ENCODE results near the gene WNT11. TPM values are rescaled to one million over a fixed set of nuclear protein-coding genes. Genes with fewer than 3 reads are reported as not detected.

The WNT11 gene
- total RNA-seq, 1 experiment from 2014 or later, result not detected

GRCh38 chr11:76229690-76230240 lies 23.5 kb upstream of the WNT11 start:
- no TSS peak for BruUV-seq (replicated peaks)
- no peak for DNase-seq (ENCODE audit: unreplicated experiment)
- Mint-ChIP-seq H3K4me3 (ENCODE audit: unreplicated experiment) (no peak overlapping the region), H3K36me3 (ENCODE audit: insufficient read depth, unreplicated experiment) (peaks cover under 1% of the 10 kb centered on the region), H3K27me3 (ENCODE audit: insufficient read depth, unreplicated experiment) (no peaks in the 10 kb centered on the region), H3K9me3 (ENCODE audit: unreplicated experiment) (no peaks in the 10 kb centered on the region), H3K27ac (ENCODE audit: low read depth, unreplicated experiment) (no peak overlapping the region), H3K4me1 (ENCODE audit: insufficient read depth, unreplicated experiment) (peaks cover 6% of the 10 kb centered on the region)
- CTCF ChIA-PET, result interaction anchor here (2.4 kb wide), 1 partner anchor 21 kb away, joined by 12 read pairs; no protein-coding TSS in a partner anchor
- no peak for TF ChIP-seq CTCF (IDR thresholded peaks at IDR 0.05; ENCODE audit: unreplicated experiment)
- intact Hi-C loops (cut with micrococcal nuclease), result no loop called here
- POLR2A ChIA-PET, result no interaction called here

- H3K9me3 Mint-ChIP-seq (ENCODE audit: unreplicated experiment), result no peaks in the 10 kb centered on the region
- DNase-seq (ENCODE audit: unreplicated experiment), result no peak
- H3K27ac Mint-ChIP-seq (ENCODE audit: low read depth, unreplicated experiment), result no peak overlapping the region
- H3K4me3 Mint-ChIP-seq (ENCODE audit: unreplicated experiment), result no peak overlapping the region
- peaks cover 6% of the 10 kb centered on the region for H3K4me1 Mint-ChIP-seq (ENCODE audit: insufficient read depth, unreplicated experiment)
- no peaks in the 10 kb centered on the region for H3K36me3 Mint-ChIP-seq (ENCODE audit: insufficient read depth, unreplicated experiment)
- intact Hi-C loops (cut with micrococcal nuclease), result no loop called here
- no peaks in the 10 kb centered on the region for H3K27me3 Mint-ChIP-seq (ENCODE audit: insufficient read depth, unreplicated experiment)
- ChIA-PET CTCF (no interaction called here), POLR2A (no interaction called here)
- BruUV-seq (replicated peaks), result no TSS peak
- no peak for TF ChIP-seq CTCF (IDR thresholded peaks at IDR 0.05; ENCODE audit: unreplicated experiment)
Measured at GRCh38 chr11:76228875-76229149, 22.5 kb upstream of the WNT11 start.

GRCh38 chr11:76228071-76228874 lies 22.0 kb upstream of the WNT11 start:
- POLR2A ChIA-PET, result no interaction called here
- BruUV-seq (replicated peaks), result no TSS peak
- Mint-ChIP-seq H3K27me3 (ENCODE audit: insufficient read depth, unreplicated experiment) (no peaks in the 10 kb centered on the region), H3K9me3 (ENCODE audit: unreplicated experiment) (no peaks in the 10 kb centered on the region), H3K4me3 (ENCODE audit: unreplicated experiment) (no peak overlapping the region), H3K36me3 (ENCODE audit: insufficient read depth, unreplicated experiment) (no peaks in the 10 kb centered on the region), H3K27ac (ENCODE audit: low read depth, unreplicated experiment) (no peak overlapping the region), H3K4me1 (ENCODE audit: insufficient read depth, unreplicated experiment) (peaks cover under 1% of the 10 kb centered on the region)
- TF ChIP-seq CTCF (IDR thresholded peaks at IDR 0.05; ENCODE audit: unreplicated experiment), result no peak
- CTCF ChIA-PET, result interaction anchor here (0.6 to 1.1 kb wide), 2 partner anchors 20 to 1248 kb away, joined by 3 to 4 read pairs; no protein-coding TSS in a partner anchor
- intact Hi-C loops (cut with micrococcal nuclease), result no loop called here
- no peak for DNase-seq (ENCODE audit: unreplicated experiment)

- POLR2A ChIA-PET, result no interaction called here
- intact Hi-C loops (cut with micrococcal nuclease), result no loop called here
- TF ChIP-seq CTCF (IDR thresholded peaks at IDR 0.05; ENCODE audit: unreplicated experiment), result no peak
- CTCF ChIA-PET, result interaction anchor here (0.9 kb wide), 1 partner anchor 92 kb away, joined by 4 read pairs; no protein-coding TSS in a partner anchor
- no peak overlapping the region for H3K4me3 Mint-ChIP-seq (ENCODE audit: unreplicated experiment)
- no peak for DNase-seq (ENCODE audit: unreplicated experiment)
- no peaks in the 10 kb centered on the region for H3K36me3 Mint-ChIP-seq (ENCODE audit: insufficient read depth, unreplicated experiment)
- H3K27me3 Mint-ChIP-seq (ENCODE audit: insufficient read depth, unreplicated experiment), result no peaks in the 10 kb centered on the region
- no peaks in the 10 kb centered on the region for H3K9me3 Mint-ChIP-seq (ENCODE audit: unreplicated experiment)
- BruUV-seq (replicated peaks), result no TSS peak
- no peak overlapping the region for H3K27ac Mint-ChIP-seq (ENCODE audit: low read depth, unreplicated experiment)
- H3K4me1 Mint-ChIP-seq (ENCODE audit: insufficient read depth, unreplicated experiment), result no peaks in the 10 kb centered on the region
Measured at GRCh38 chr11:76226626-76227025, 20.3 kb upstream of the WNT11 start.
